Islet of Langerhans (tissue), 1 donor: ENCODE results near the gene HLF.
"Not testable (repeated sequence)": the region's sequence is repeated elsewhere in the genome, so short reads cannot be mapped to it uniquely, and the experiment has no call there.

Experiments
- FAIRE-seq: peaks from one replicate; lab custom pipeline; 2011; peaks lifted over from hg19 to GRCh38; lab: Jason Lieb, UNC

HLF gene

DNA sequence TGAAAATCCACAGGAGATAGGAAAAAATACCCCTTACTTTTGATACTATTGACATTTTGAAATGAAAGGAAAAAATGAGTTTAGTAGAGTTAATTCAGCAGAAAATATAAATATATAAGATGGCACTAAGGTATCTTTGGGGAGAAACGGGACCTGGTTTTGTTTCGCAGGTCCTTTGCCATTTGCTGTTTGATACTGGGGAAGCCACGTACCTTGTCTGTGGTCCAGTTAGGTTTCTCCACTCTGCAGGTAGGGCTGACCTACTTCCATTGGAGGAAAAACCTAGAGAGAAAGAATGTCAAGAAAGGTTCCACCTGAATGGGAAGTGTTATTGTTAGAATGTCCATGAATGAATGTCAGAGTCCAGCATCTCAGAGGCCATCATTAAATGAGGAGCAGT lies 48.1 kb downstream of the HLF start:
- FAIRE-seq, result no peak

DNA sequence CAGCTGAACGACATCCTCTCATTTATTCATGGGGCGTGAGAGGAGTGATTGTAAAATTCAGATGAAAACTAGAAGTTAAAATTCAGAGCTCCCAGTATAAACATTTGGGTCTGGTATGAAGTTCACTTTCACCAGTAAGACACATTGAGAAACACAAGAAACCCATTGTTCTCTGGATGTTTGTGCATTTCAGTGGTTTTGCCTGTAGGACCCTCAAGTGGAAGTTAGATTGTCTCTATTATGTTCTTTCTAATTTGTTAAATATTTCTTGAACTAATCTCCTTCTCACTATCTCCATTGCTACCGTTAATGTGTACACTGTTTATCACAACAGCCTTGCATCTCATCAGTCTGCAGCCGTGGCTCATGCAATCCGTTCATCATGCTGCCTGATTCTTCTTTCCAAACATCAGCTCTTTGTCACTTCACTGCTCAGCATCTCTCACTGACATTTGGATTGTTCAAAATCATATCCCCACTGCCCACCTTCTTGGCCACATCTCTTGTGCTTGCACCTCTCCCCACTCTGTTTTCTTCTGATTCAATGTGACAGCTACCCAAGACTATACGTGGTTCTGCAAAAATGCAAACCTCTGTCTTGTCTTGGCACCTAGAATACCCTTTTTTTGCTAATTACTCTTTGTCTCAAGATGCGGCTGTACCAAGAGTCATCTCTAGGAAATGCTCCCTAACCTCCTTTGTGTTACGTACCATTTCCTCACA lies 49.5 kb downstream of the HLF start:
- FAIRE-seq, result no peak

GRCh38 chr17:55314784-55315491 lies 50.2 kb downstream of the HLF start:
- FAIRE-seq, result no peak

- no peak for FAIRE-seq
Observed at GRCh38 chr17:55316499-55316898, 51.7 kb downstream of the HLF start.

DNA sequence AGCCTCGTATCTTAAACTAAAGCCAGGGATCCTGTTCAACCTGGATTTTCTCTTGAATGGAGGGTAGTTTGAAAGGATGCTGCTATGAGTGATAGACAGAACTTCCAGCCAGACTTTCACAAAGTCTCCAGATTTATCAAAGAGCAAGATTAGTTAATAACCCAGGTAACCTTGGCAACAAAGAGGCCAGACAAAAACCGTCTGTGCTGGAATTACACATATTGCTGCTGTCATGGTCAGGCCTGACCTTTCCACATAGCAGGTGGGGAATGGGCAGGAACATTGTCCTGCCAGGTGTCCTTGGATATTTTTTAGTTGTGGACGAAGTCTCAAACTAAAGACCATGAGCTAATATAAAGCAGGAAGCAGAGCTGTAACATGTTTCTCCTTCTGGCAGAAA lies 52.5 kb downstream of the HLF start:
- FAIRE-seq, result no peak

DNA sequence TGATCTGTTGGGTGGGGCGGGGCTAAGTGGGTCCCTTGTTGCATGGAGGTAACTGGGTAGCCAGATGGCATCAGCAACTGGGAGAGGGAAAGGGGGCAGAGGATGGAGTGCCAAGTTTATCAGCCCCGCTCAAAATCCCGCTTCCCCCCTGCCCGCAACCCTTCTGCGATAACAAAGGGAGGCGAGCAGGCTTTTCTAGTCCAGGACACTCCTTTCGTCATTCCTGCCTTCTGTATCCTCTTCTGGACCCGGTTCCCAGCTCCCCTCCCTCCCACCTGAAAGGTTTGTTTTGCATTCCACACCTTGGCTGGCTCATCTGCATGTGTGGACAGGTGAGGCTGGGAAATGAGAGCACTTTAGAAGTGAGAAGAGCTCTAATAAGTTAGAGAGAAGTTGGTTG lies 53.3 kb downstream of the HLF start:
- no peak for FAIRE-seq

- no peak for FAIRE-seq
Observed at GRCh38 chr17:55318715-55319487, 54.1 kb downstream of the HLF start.

DNA sequence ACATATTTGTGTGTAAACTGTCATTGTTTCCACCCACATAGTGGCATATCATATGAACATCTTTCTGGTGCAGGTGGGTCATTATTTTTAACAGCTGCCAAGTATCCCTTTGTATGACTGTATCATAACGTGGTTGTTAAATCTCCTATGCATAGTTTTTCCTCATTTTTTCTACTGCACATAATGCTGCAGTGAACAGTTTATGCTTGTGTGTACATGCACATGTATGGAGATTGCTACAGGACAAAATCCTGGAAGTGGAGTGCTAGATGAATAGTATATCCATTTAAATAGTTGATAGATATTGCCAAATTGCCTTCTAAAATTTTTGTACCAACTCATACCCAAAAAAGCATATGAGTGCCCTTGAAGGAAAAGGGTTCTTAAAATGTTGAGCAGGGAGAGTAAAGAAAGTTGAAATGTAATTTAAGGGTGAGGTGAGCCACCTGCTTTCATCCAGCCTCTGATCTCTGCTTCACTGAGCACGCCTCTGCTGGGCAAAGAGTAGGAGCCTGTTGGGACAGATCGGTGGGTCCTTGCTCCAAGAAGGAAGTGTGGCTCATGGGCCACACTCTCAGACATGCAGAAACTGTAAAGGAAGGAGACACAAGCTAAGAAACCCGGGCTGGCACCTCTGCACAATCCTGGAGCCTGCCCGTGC lies 55.3 kb downstream of the HLF start:
- FAIRE-seq, result no peak

DNA sequence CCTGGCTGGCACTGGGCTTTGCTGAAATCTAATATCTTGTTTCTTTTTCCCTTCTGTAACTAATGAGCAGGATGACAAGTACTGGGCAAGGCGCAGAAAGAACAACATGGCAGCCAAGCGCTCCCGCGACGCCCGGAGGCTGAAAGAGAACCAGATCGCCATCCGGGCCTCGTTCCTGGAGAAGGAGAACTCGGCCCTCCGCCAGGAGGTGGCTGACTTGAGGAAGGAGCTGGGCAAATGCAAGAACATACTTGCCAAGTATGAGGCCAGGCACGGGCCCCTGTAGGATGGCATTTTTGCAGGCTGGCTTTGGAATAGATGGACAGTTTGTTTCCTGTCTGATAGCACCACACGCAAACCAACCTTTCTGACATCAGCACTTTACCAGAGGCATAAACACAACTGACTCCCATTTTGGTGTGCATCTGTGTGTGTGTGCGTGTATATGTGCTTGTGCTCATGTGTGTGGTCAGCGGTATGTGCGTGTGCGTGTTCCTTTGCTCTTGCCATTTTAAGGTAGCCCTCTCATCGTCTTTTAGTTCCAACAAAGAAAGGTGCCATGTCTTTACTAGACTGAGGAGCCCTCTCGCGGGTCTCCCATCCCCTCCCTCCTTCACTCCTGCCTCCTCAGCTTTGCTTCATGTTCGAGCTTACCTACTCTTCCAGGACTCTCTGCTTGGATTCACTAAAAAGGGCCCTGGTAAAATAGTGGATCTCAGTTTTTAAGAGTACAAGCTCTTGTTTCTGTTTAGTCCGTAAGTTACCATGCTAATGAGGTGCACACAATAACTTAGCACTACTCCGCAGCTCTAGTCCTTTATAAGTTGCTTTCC lies 56.0 kb downstream of the HLF start:
- no peak for FAIRE-seq

DNA sequence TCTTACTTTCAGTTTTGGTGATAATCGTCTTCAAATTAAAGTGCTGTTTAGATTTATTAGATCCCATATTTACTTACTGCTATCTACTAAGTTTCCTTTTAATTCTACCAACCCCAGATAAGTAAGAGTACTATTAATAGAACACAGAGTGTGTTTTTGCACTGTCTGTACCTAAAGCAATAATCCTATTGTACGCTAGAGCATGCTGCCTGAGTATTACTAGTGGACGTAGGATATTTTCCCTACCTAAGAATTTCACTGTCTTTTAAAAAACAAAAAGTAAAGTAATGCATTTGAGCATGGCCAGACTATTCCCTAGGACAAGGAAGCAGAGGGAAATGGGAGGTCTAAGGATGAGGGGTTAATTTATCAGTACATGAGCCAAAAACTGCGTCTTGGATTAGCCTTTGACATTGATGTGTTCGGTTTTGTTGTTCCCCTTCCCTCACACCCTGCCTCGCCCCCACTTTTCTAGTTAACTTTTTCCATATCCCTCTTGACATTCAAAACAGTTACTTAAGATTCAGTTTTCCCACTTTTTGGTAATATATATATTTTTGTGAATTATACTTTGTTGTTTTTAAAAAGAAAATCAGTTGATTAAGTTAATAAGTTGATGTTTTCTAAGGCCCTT lies 56.8 kb downstream of the HLF start:
- no peak for FAIRE-seq

DNA sequence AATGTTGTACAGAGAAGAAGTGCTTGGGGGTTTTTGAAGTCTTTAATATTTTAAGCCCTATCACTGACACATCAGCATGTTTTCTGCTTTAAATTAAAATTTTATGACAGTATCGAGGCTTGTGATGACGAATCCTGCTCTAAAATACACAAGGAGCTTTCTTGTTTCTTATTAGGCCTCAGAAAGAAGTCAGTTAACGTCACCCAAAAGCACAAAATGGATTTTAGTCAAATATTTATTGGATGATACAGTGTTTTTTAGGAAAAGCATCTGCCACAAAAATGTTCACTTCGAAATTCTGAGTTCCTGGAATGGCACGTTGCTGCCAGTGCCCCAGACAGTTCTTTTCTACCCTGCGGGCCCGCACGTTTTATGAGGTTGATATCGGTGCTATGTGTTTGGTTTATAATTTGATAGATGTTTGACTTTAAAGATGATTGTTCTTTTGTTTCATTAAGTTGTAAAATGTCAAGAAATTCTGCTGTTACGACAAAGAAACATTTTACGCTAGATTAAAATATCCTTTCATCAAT lies 57.8 kb downstream of the HLF start:
- FAIRE-seq, result no peak

- FAIRE-seq, result no peak
Observed at GRCh38 chr17:55323518-55324295, 58.9 kb downstream of the HLF start.

GRCh38 chr17:55324296-55324978 lies 59.7 kb downstream of the HLF start:
- FAIRE-seq, result no peak

- FAIRE-seq, result no peak
Observed at GRCh38 chr17:55325406-55325805, 60.6 kb downstream of the HLF start.

DNA sequence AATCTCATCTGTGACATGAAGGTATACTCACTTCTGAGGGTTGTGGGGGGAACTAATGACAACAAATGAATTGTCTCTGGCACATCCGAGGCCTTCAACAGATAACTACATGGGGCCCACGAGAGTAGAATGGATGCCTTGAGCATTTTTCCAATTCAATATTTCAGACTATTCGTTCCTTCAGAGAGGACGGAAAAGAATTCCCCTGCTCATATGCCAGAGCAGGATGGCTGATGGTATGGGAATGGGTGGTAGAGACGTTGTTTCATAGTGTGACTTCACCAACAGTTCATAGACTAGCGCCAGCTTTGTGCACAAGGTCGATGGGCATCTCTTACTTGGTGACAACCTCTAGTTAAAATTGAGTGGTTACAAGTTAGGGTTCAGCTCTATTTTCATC lies 61.3 kb downstream of the HLF start:
- FAIRE-seq, result no peak

- no peak for FAIRE-seq
Observed at GRCh38 chr17:55327225-55328088, 62.7 kb downstream of the HLF start.

GRCh38 chr17:55328514-55328913 lies 63.8 kb downstream of the HLF start:
- FAIRE-seq, result not testable (repeated sequence)

DNA sequence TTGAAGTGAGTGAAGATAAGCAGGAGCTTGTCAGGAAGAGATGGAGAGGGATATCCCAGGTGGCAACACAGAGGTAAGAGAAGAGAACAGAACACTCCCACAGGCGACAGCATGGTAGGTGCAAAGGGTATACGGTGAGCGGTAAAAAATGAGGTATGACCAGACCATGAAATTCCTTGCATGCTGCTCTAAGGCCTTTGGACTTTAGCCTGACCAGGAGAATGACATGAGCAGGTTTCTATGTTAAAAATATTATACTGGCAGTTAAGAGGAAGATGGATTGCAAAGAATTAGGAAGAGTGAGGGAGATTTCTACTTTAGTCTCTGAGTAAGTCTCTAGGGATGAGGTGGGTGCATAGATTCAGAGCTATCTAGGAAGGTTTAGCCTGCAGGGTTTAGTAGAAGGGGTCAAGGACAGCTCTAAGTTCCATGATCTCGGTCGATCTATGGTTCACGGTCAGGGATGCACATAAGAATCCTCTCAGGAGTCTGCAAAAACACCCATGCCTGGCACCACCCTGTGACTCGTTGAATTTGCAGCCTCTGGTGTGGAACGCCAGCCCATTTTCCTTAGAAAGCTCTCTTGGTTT lies 65.7 kb downstream of the HLF start:
- FAIRE-seq, result no peak
